GM13977 (cell line): ENCODE measurements around the gene GALNT18.

Source experiments
- DNase-seq: peaks from one replicate; pipeline ENCODE4 v3.0.0; 2012; ENCODE audit warnings: low spot score
- in situ Hi-C: fragments of 300-500 bp; cut with MboI; formaldehyde crosslinking; loops from one replicate; pipeline ENCODE4 v1.12.0; 2022; ENCODE audit warnings: low sequenced_read_pairs, low pct_unique_long_range_greater_than_20kb, mixed read lengths, inconsistent platforms; ENCODE audit not compliant: unreplicated experiment
- TF ChIP-seq, protein P1 (sequence below): IDR thresholded peaks from 2 replicates; pipeline ENCODE4 v1.5.1; 2012; ENCODE audit warnings: mild to moderate bottlenecking, control low read depth; ENCODE audit not compliant: insufficient read depth; ENCODE audit errors: extremely low read depth, missing control alignments

GALNT18 gene

DNA sequence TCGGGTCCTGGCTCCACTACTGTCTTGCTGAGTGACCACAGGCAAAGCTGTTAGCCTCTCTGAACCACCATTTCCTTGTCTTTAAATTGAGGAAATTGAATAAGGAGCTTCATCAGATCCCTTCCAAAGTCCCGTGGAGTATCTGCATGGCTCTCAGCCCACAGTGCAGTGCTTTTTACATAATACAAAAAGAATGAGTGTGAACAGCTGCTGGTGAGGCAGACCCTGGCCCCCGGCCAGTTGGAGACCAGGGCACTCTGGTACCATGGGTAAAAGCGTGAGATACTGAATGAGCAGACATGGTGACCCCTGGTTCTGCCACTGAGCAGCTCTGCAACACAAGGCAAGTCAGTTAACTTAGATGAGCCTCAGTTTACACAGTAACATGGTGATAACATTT is 86.8 kb downstream of the GALNT18 start:
- in situ Hi-C loops = no loop called here
- TF ChIP-seq, protein P1, sequence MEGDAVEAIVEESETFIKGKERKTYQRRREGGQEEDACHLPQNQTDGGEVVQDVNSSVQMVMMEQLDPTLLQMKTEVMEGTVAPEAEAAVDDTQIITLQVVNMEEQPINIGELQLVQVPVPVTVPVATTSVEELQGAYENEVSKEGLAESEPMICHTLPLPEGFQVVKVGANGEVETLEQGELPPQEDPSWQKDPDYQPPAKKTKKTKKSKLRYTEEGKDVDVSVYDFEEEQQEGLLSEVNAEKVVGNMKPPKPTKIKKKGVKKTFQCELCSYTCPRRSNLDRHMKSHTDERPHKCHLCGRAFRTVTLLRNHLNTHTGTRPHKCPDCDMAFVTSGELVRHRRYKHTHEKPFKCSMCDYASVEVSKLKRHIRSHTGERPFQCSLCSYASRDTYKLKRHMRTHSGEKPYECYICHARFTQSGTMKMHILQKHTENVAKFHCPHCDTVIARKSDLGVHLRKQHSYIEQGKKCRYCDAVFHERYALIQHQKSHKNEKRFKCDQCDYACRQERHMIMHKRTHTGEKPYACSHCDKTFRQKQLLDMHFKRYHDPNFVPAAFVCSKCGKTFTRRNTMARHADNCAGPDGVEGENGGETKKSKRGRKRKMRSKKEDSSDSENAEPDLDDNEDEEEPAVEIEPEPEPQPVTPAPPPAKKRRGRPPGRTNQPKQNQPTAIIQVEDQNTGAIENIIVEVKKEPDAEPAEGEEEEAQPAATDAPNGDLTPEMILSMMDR = no peak
- no peak for DNase-seq

DNA sequence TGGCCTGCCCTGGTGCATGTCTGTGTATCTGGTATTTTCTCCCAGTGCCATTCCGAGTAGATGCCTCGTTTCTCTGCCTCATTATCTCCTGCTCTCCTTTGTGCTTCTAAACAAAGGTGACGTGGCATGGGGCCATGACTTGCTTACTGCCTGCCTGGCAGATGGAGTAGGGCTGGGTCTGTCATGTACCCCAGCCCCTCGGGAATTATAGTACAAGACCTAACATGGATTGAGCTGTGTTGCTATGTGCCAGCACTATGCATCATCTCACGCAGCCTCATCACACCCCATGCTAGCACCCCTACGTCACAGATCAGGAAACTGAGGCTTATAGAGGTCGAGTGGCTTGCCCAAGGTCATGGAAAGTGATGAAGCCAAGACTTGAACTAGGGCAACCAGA is 88.1 kb downstream of the GALNT18 start:
- TF ChIP-seq, protein P1 = no peak
- DNase-seq = no peak
- in situ Hi-C loops = no loop called here

DNA sequence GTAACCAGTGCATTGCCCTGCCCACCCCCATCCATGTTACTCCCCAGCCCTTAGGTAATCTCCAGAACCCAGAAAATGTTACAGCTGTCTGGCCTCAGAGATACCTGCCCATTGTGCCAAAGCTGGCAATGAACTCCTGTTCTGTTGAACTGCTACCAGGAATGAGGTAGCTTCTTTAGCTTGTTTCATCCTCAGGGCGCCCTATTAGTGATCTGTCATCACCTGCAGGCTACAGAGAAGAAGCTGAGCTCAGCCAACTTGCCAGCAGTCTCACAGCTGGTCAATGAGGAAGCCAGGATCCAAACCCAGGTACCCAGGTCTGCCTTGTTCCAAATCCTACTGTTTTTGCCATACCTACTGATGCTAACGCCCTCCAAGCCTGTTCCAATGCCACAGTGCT is 88.7 kb downstream of the GALNT18 start:
- TF ChIP-seq, protein P1 = no peak
- DNase-seq = no peak
- in situ Hi-C loops = no loop called here

DNA sequence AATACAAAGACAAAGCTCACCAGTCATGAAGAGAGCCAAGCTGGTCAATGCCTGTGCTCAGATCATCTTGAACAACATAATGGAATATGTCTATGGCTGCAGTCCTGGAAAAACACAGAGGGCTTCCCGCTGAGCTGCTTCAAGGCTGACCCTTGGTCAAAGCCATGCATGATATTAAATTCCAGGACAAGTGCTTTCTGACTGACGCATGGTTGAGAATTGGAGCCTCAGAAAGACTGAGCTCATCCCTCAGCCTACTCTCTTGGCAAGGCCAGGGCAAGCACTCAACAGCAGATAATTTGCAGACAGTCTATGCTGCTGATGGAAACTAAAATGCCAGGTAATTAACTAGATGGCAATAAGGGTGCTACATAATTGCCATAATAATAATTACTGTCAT is 89.2 kb downstream of the GALNT18 start:
- TF ChIP-seq, protein P1 = no peak
- in situ Hi-C loops = no loop called here
- no peak for DNase-seq

GRCh38 chr11:11531131-11531908 is 90.5 kb downstream of the GALNT18 start:
- in situ Hi-C loops = no loop called here
- no peak for DNase-seq
- TF ChIP-seq, protein P1 = no peak

DNA sequence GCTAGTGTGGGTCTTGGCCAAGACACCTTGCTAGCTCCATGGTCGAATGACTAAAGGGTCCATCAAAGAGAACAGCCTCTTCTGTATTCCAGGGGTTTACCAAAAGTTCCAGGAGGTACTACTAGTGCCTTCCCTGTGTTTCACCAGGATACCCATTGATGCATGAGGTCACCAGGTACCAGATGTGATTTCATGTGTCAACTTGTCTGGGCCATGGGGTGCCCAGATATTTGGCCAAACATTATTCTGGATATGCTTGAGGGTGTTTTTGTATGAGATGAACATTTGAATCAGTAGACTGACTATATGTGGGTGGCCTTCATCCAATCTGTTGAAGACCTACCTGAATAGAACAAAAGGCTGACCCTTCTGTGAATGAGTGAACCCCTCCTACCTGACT is 92.8 kb downstream of the GALNT18 start:
- TF ChIP-seq, protein P1 = no peak
- DNase-seq = no peak
- in situ Hi-C loops = no loop called here
